GM19397 (cell line): ENCODE results near the gene TRIM75.
"Not testable (repeated sequence)": the region's sequence is repeated elsewhere in the genome, so short reads cannot be mapped to it uniquely, and the experiment has no call there.

Experiments
- ATAC-seq: cut with Tn5 transposase; IDR thresholded peaks from one replicate; pipeline ENCODE4 v1.9.1; 2021; ENCODE audit warnings: mild to moderate bottlenecking, moderate library complexity; ENCODE audit not compliant: unreplicated experiment

The TRIM75 gene

GRCh38 chr4:165073346-165073745 lies 19.7 kb downstream of the TRIM75 start:
- ATAC-seq: not testable (repeated sequence)

GRCh38 chr4:165077034-165077578 lies 23.4 kb downstream of the TRIM75 start:
- ATAC-seq: no peak

- ATAC-seq: no peak
Measured at GRCh38 chr4:165079476-165079875, 25.8 kb downstream of the TRIM75 start.

DNA sequence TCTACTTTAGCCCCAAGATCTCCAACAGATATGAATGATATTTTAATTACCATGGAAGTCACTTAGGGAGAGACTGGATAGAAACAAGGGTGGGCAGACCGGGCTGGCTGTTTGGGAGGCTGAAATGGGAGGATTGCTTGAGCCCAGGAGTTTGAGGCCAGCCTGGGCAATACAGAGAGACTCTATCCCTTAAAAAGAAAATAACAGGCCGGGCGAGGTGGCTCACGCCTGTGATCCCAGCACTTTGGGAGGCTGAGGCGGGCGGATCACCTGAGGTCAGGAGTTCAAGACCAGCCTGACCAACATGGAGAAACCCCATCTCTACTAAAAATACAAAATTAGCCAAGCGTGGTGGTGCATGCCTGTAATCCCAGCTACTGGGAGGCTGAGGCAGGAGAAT lies 31.1 kb downstream of the TRIM75 start:
- ATAC-seq: not testable (repeated sequence)

DNA sequence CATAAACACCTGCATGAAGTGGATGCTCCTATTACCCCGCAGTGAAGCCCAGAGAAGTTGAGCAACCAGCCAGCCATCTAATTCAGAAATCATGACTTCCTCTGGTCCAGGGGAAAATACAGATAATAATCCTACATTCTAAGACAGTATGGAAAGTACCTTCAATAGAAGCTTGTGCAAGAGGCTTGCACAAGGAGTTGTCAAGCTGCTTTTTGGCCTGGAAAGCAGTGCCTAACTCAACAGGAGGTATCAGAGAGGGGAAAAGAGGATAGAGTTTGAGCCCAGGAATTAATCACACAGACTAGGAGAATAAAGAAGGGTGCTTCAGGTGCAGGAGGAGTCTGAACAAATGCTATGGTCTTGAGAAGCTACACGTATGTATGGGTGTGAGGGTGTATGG lies 32.3 kb downstream of the TRIM75 start:
- ATAC-seq: no peak

DNA sequence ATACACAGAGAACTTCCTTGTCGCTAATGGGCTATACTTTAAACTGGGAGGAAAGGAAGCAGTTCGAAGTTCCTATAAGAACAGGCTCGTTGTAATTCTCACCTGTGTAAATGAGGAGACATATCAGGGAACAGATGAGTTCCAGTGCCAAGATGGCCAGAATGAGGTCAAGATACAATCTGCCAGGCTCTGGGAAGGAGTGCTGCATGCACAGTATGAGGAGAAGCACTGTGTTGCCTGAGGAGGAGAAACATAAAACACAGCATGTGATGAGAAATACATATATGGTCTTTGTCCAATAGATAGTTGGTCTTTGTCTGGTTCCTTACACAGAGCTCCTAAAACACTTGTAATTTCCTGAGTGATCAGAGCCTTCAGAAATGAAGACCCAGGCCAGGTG lies 34.7 kb downstream of the TRIM75 start:
- no peak for ATAC-seq

DNA sequence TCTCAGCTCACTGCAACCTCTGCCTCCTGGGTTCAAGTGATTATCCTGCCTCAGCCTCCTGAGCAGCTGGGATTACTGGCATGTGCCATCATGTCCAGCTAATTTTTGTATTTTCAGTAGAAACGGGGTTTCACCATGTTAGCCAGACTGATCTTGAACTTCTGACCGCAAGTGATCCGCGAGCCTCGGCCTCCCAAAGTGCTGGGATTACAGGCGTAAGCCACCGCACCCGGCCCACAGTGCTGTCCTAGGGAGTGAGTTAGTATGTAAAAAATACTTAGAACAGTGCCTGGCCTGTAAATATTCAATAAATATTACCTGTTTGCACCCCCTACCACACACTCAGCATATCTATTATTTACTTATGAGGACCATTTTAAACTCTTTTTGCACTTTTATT lies 38.5 kb downstream of the TRIM75 start:
- ATAC-seq: not testable (repeated sequence)

- ATAC-seq: no peak
Measured at GRCh38 chr4:165094873-165095272, 41.2 kb downstream of the TRIM75 start.

DNA sequence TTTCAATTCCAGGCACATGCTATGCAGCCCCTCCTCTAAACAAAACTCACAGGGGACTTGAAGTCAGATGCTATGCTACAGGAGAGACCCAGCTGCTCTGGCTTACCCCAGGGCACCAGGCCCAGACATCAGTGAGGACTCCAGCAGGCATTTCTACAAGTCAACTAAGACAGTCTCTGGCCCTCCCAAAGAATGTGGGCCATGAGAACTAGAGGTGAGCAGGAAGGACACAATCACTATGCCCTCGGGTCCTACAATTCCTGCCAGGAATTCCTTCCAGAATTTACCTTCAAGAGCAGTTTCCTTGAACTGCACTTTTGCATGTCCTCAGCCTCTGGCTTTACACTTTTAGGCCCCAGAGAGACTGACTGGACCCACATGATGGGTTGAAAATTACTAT lies 41.6 kb downstream of the TRIM75 start:
- ATAC-seq: no peak

GRCh38 chr4:165096776-165097175 lies 43.1 kb downstream of the TRIM75 start:
- no peak for ATAC-seq

DNA sequence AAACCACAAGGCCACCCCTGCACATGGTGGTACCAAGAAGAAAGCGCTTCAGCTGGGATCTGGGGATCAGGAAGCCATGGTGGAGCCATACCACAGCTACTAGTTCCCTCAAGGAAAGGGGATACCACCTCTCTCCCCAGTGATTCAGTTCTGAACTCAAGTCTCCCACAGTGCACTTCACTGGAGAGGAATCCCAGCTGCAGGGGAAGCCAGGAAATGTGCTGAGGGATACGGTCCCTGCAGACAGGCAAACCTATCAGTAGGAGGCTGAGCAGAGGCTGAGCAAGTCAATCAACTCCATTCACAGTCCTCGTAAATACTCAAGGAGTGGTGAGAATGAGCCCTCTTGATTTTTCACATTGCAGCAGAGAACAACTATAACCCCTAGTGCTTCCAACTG lies 48.0 kb downstream of the TRIM75 start:
- ATAC-seq: no peak

DNA sequence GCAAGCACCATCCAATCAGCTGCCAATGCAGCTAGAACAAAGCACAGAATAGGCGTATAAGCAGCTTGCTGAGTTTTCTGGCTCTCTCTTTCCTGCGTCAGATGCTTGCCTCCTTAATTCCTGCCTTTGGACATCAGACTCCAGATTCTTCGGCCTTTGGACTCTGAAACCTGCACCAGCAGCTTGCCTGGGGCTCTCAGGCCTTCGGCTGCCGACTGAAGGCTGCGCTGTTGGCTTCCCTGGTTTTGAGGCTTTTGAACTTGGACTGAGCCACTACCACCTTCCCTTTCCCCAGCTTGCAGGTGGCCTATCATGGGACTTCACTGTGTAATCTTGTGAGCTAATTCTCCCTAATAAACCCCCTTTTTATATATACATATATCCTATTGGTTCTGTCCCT lies 52.9 kb downstream of the TRIM75 start:
- no peak for ATAC-seq
